ENCODE data around the gene COG8.

- no peak for TF ChIP-seq POLR2A (IDR thresholded peaks at IDR 0.05)
- TF ChIP-seq, protein P1, sequence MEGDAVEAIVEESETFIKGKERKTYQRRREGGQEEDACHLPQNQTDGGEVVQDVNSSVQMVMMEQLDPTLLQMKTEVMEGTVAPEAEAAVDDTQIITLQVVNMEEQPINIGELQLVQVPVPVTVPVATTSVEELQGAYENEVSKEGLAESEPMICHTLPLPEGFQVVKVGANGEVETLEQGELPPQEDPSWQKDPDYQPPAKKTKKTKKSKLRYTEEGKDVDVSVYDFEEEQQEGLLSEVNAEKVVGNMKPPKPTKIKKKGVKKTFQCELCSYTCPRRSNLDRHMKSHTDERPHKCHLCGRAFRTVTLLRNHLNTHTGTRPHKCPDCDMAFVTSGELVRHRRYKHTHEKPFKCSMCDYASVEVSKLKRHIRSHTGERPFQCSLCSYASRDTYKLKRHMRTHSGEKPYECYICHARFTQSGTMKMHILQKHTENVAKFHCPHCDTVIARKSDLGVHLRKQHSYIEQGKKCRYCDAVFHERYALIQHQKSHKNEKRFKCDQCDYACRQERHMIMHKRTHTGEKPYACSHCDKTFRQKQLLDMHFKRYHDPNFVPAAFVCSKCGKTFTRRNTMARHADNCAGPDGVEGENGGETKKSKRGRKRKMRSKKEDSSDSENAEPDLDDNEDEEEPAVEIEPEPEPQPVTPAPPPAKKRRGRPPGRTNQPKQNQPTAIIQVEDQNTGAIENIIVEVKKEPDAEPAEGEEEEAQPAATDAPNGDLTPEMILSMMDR (IDR thresholded peaks at IDR 0.05): no peak
- TF ChIP-seq POLR2AphosphoS5 (IDR thresholded peaks at IDR 0.05): no peak
Observed at GRCh38 chr16:69376393-69377059, 37.2 kb upstream of the COG8 start.

All from transverse colon (tissue), 4 donors.